ENCODE results near the gene PRAMEF8.
"Not testable (repeated sequence)": the region's sequence is repeated elsewhere in the genome, so short reads cannot be mapped to it uniquely, and the experiment has no call there.

GRCh38 chr1:13303239-13303638 is 18.3 kb upstream of the PRAMEF8 start, which contains the start of gene PRAMEF33:
- TF ChIP-seq CTCF, POLR2A (IDR thresholded peaks at IDR 0.05): not testable (repeated sequence)

Measured in testis (tissue), 2 donors.